Esophagus squamous epithelium (tissue), 4 donors: ENCODE results near the gene JPH4.

Experiments used
- POLR2A ChIP-seq, 4 donors: fragments of 450-650 bp; IDR thresholded peaks; one replicate each; pipeline ENCODE4 v1.6.1; 2017; ENCODE audit warnings: antibody characterized with exemption in 4 of 4, mild to moderate bottlenecking in 4 of 4, moderate library complexity in 3 of 4
- TF ChIP-seq, protein P1 (sequence below), 6 experiments: fragments of 450-650 bp in 4 of 6; fragments of 200-600 bp in 2 of 6; sonication (generic) in 2 of 6; IDR thresholded peaks; one replicate each; pipeline ENCODE4 v1.5.1; 2016 to 2019; ENCODE audit warnings: antibody characterized with exemption in 6 of 6, mild to moderate bottlenecking in 4 of 6, moderate library complexity in 4 of 6

DNA sequence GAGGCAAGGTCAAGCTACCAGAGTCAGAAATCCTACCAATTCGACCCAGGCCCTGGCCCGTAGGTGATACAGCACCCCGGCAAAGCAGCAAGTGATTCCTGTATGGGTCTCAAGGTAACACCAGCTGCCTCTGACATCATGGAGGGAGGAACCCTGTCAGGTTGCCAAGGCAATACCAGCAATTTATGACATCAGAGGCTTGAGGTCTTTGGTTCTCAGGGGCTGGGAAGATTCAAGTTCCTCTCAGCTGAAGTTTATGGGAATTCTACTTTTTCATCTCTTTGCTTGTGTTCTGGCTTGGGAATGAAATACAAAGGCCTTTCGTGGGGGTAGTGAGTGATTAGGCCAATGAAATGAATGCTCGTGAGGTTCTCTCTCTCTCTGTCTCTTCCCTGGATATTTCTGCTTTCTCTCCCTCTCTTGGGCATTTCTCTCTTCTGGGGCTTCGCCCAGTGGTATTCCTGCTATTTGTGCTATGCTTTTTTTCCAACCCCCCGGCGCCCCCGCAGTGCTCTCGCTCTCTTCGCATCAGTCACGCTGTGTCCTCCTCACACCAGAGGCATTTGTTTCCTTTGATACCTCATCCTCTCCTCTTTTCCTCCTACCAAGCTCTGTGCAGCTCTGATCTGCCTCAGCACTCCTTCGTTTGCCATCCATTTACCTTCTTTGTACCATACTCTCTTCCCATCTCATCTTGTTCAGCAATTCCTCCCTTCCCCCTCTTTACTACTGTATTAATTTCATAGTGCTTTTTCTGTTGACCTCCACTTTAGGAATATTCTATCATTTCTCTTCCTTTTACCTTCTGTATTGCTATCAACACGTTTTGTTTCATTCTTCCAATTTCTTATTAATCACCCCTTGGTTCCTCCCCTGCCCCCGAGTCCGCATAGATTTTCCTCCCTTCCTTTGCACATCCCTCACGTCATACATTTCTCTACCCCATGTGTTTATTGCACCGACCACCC is 30.0 kb downstream of the JPH4 start:
- no peak for TF ChIP-seq POLR2A (IDR thresholded peaks at IDR 0.05)
- TF ChIP-seq, protein P1, sequence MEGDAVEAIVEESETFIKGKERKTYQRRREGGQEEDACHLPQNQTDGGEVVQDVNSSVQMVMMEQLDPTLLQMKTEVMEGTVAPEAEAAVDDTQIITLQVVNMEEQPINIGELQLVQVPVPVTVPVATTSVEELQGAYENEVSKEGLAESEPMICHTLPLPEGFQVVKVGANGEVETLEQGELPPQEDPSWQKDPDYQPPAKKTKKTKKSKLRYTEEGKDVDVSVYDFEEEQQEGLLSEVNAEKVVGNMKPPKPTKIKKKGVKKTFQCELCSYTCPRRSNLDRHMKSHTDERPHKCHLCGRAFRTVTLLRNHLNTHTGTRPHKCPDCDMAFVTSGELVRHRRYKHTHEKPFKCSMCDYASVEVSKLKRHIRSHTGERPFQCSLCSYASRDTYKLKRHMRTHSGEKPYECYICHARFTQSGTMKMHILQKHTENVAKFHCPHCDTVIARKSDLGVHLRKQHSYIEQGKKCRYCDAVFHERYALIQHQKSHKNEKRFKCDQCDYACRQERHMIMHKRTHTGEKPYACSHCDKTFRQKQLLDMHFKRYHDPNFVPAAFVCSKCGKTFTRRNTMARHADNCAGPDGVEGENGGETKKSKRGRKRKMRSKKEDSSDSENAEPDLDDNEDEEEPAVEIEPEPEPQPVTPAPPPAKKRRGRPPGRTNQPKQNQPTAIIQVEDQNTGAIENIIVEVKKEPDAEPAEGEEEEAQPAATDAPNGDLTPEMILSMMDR (IDR thresholded peaks at IDR 0.05): no peak
